ENCODE results near the gene ACOD1. TPM values are rescaled to one million over a fixed set of nuclear protein-coding genes. Genes with fewer than 3 reads are reported as not detected.
A peak's percentile ranks its signal among the peaks of the same experiment; 100 is the strongest.

The ACOD1 gene
- total and polyA plus RNA-seq, 2 of the 13 experiments (the other 11 are each of a cell fraction or from before 2014, with no cell fraction given) = not detected

GRCh38 chr13:76991796-76992547 lies 43.7 kb downstream of the ACOD1 start, which contains the start of gene CLN5 (continued):
- TF ChIP-seq HMGXB3 (CRISPR knock-in tag; IDR thresholded peaks at IDR 0.05; ENCODE audit: borderline replicate concordance) (no peak), BCL3 (CRISPR knock-in tag; IDR thresholded peaks at IDR 0.05) (peak; percentile 89), ZBTB33 (CRISPR knock-in tag; IDR thresholded peaks at IDR 0.05) (peak; percentile 26; the same call in 1 of the 2 replicates), ZNF136 (CRISPR knock-in tag; IDR thresholded peaks at IDR 0.05; ENCODE audit: low read depth) (no peak), FUBP1 (CRISPR knock-in tag; IDR thresholded peaks at IDR 0.05; ENCODE audit: borderline replicate concordance) (no peak), KDM5A (IDR thresholded peaks at IDR 0.05; ENCODE audit: borderline replicate concordance, low read length) (no peak), ARNT2 (CRISPR knock-in tag; IDR thresholded peaks at IDR 0.05; ENCODE audit: low read depth) (peak; percentile 80), ARNTL (CRISPR knock-in tag; IDR thresholded peaks at IDR 0.05) (peak; percentile 47; the same call in 1 of the 2 replicates), ZNF577 (CRISPR knock-in tag; IDR thresholded peaks at IDR 0.05; ENCODE audit: borderline replicate concordance, low read depth) (0 out of 2 replicates have a peak, but pooled peaks have one; percentile 61), ZBTB43 (CRISPR knock-in tag; conservative IDR thresholded peaks at IDR 0.05) (0 out of 2 replicates have a peak, but pooled peaks have one; percentile 68), KLF9 (CRISPR knock-in tag; IDR thresholded peaks at IDR 0.05; ENCODE audit: low read depth) (no peak), TP53 (CRISPR knock-in tag; conservative IDR thresholded peaks at IDR 0.05) (peak; percentile 87), ZNF7 (CRISPR knock-in tag; IDR thresholded peaks at IDR 0.05) (no peak), FOSL2 (CRISPR knock-in tag; IDR thresholded peaks at IDR 0.05) (peak; percentile 46; the same call in 1 of the 2 replicates), ZNF337 (CRISPR knock-in tag; IDR thresholded peaks at IDR 0.05; ENCODE audit: borderline replicate concordance, low read depth) (0 out of 2 replicates have a peak, but pooled peaks have one; percentile 30), XBP1 (CRISPR knock-in tag; IDR thresholded peaks at IDR 0.05) (no peak), GZF1 (CRISPR knock-in tag; IDR thresholded peaks at IDR 0.05) (no peak)
